IgD-negative memory B cell (primary cell): ENCODE measurements around the gene MGST1. TPM values are rescaled to one million over a fixed set of nuclear protein-coding genes. Genes with fewer than 3 reads are reported as not detected.

Experiments
- H3K27ac Mint-ChIP-seq, 3 donors: one replicate each; pipeline ENCODE4 v1.8.0; 2020 to 2022; ENCODE audit warnings: mild to moderate bottlenecking in 3 of 3, mixed read lengths in 3 of 3, moderate library complexity in 1 of 3
- H3K27me3 Mint-ChIP-seq: one replicate; pipeline ENCODE4 v1.8.0; 2021; ENCODE audit warnings: mixed read lengths
- H3K36me3 Mint-ChIP-seq: one replicate; pipeline ENCODE4 v1.8.0; 2020; ENCODE audit warnings: mild to moderate bottlenecking, mixed read lengths
- H3K4me1 Mint-ChIP-seq, 3 donors: one replicate each; pipeline ENCODE4 v1.8.0; 2020 to 2022; ENCODE audit warnings: mixed read lengths in 3 of 3, mild to moderate bottlenecking in 1 of 3
- H3K4me3 Mint-ChIP-seq, 4 donors: one replicate each; pipeline ENCODE4 v1.8.0; 2020 to 2022; ENCODE audit warnings: mild to moderate bottlenecking in 4 of 4, mixed read lengths in 4 of 4, moderate library complexity in 3 of 4
- H3K9me3 Mint-ChIP-seq, 3 donors: one replicate each; pipeline ENCODE4 v1.8.0; 2020 to 2021; ENCODE audit warnings: mixed read lengths in 3 of 3, mild to moderate bottlenecking in 1 of 3
- polyA plus RNA-seq: library from polyadenylated mRNA; unstranded; fragments of 300-500 nt; fragmentation: Illumina TruSeq; gene quantifications from one replicate; pipeline ENCODE4 v1.2.3, GENCODE V29; 2021

The MGST1 gene
- polyA plus RNA-seq, 1 donor from 2014 or later: not detected

DNA sequence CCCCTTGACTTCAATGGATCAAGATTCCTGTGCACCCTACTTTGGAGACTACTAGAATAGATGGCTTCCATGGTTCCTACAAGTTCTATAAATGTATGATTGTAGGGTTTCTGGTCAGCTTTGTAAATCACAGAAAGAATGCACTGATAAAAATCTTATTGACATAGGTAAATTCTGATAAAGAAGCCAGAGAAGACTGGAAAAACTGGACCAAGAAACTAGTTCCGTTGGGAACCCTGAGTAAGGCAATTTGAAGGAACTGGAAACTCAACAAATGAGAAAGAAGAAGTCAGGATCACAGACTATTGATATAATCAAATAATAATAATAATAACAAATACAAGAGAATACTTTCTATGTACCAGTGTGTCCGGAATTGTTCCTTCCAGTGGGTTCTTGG lies 15.4 kb upstream of the MGST1 start:
- peaks cover 5 to 14% (median 6%) of the 10 kb centered on the region in 3 donors for H3K9me3 Mint-ChIP-seq
- no peak overlapping the region for H3K27ac Mint-ChIP-seq
- H3K4me3 Mint-ChIP-seq: no peak overlapping the region
- H3K4me1 Mint-ChIP-seq: peaks cover 0 to 1% (median 0%) of the 10 kb centered on the region in 3 donors
- no peaks in the 10 kb centered on the region for H3K27me3 Mint-ChIP-seq
- no peaks in the 10 kb centered on the region for H3K36me3 Mint-ChIP-seq

DNA sequence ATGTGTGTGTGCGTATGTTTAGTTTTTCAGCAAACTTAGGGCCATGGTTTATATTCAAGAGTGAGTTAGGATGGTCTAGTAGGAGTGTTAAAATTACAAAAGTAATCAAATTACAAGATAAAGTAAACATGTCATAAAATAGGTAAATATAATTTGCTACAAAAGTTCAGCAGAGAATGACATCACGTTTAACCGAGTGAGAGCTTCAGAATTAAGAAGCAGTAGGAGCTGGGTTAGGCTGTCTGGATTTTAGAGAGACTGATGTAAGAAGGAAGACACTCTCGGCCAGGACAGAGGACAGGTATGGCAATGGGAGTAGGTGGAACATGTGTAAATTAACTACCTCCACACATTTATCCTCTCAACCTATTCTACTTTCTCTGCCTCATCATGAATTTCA lies 11.6 kb upstream of the MGST1 start:
- peaks cover 0 to 4% (median under 1%) of the 10 kb centered on the region in 3 donors for H3K9me3 Mint-ChIP-seq
- H3K4me1 Mint-ChIP-seq: peaks cover 0 to under 1% (median 0%) of the 10 kb centered on the region in 3 donors
- H3K4me3 Mint-ChIP-seq: no peak overlapping the region
- no peaks in the 10 kb centered on the region for H3K36me3 Mint-ChIP-seq
- no peak overlapping the region for H3K27ac Mint-ChIP-seq
- H3K27me3 Mint-ChIP-seq: no peaks in the 10 kb centered on the region

GRCh38 chr12:16344269-16344668 lies 3.2 kb upstream of the MGST1 start:
- Mint-ChIP-seq H3K27ac (no peak overlapping the region), H3K36me3 (no peaks in the 10 kb centered on the region), H3K4me1 (peaks cover 0 to 3% (median 0%) of the 10 kb centered on the region in 3 donors), H3K4me3 (no peak overlapping the region), H3K27me3 (peaks cover 6% of the 10 kb centered on the region), H3K9me3 (peaks cover 0 to 6% (median 0%) of the 10 kb centered on the region in 3 donors)

DNA sequence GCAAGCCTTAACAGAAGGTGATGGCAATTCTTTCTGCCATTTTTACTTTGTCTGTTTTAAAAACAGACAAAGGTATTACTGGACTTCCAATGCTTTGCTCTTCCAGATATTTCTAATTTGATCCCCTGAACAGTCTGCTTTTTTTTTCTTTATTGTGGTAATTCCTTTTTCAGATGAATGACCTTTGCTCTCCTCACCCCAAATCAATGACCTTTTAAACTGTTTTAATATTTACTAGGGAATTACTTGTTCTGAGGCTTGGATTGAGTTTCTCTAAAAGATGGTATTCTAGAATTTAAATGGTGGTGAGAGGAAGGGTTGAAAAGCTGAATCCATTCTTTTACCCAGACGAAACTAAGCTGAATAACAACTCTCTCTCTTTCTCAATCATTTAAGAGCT lies 2.3 kb upstream of the MGST1 start:
- Mint-ChIP-seq H3K4me3 (no peak overlapping the region), H3K27me3 (peaks cover 6% of the 10 kb centered on the region), H3K27ac (no peak overlapping the region), H3K4me1 (peaks cover 0 to 3% (median 0%) of the 10 kb centered on the region in 3 donors), H3K9me3 (peaks cover 0 to 6% (median 0%) of the 10 kb centered on the region in 3 donors), H3K36me3 (no peaks in the 10 kb centered on the region)

DNA sequence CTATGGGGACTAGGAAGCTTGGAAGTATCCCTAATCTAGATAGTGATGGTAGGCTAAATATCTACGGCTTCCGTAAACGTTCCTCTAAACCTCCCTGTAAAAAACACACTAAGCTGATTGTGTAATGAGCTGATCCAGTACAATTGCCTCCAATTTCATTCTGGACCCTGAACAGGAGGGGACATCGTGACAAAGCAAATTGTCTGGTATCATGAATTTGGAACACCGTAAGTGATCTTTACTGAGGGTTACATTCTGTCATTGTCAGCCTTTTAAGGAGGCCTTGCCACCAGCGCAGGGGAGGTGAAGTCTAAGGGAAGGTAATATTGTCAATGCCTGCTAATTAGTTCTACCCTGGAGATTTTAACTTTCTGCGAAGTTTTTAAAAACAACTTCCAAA lies 487 bp upstream of the MGST1 start:
- Mint-ChIP-seq H3K36me3 (no peaks in the 10 kb centered on the region), H3K27ac (no peak overlapping the region), H3K27me3 (peaks cover 6% of the 10 kb centered on the region), H3K9me3 (peaks cover 0 to 4% (median 0%) of the 10 kb centered on the region in 3 donors), H3K4me1 (peaks cover 0 to 2% (median 0%) of the 10 kb centered on the region in 3 donors), H3K4me3 (no peak overlapping the region)

DNA sequence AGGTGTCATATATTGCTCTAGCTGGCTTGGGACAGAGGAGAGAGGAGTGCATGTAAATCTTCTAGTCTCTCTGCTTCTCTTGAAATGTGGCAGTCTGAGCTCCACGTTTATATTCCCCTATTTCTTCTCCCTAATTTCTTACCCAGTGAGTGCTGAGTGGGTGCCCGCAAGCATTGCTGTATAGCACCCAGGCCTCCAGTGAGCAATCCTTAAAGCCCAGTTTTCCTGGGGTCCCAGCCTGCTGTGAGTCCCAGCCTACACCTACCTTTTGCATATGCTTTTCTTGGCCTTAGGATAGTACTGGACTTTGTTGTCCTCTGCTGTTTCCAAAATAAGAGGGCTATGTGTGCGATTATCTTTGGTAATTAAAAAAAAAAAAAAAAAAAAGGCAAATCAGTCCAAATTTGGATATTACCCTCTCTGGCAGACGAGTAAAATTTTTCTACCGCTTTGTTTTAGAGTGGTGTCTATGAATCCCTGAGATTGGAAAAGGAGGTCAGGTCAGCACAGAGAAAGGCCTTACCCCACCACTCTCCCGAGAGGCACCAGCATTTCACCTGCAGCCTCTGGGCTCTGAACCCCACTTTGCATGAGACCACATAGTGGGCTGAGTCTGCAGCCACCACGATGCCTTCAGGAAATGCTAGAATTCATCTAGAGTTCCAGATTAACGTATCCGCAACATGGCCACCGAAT lies 1.1 kb downstream of the MGST1 start:
- Mint-ChIP-seq H3K4me3 (no peak overlapping the region), H3K27ac (no peak overlapping the region), H3K9me3 (peaks cover 0 to 3% (median 0%) of the 10 kb centered on the region in 3 donors), H3K27me3 (peaks cover 6% of the 10 kb centered on the region), H3K36me3 (no peaks in the 10 kb centered on the region), H3K4me1 (no peaks in the 10 kb centered on the region)

DNA sequence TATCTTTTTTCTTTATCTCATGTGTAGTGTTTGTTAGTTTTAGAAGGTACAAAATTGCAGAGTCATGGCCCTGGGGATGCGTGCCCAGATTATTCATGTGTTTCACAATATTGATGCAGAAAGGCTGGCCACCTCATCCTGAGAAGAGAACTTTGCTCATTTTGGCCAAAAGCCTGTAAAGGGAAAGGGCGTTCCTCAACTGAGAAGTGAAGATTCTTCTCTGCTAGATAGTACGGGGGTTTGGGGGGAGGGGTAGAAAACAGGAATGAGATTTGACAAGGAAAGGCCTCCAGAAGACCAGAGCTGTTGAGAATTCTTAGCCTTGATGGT lies 1.7 kb downstream of the MGST1 start:
- H3K27me3 Mint-ChIP-seq: peaks cover 6% of the 10 kb centered on the region
- peaks cover 0 to 1% (median 0%) of the 10 kb centered on the region in 3 donors for H3K9me3 Mint-ChIP-seq
- no peak overlapping the region for H3K27ac Mint-ChIP-seq
- H3K4me3 Mint-ChIP-seq: no peak overlapping the region
- no peaks in the 10 kb centered on the region for H3K36me3 Mint-ChIP-seq
- no peaks in the 10 kb centered on the region for H3K4me1 Mint-ChIP-seq

DNA sequence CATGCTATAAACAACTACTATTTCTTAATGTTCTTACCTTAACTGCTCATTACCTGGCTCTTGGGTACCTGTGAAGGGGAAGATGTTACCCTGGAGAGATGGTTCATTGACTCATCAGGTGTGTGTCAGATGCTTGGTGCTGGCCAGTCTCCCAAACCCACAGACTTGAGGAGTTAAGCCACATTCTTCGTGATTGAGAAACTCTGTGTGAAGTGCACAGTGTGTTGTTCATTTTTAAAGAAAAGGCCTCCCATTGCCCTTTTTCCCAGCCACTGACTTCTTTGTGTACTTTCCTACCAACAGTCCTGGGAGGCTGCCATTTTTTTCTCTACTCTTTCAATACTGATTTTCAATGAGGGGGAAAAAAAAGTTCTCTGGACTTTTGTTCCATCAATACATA lies 3.2 kb downstream of the MGST1 start:
- Mint-ChIP-seq H3K4me3 (no peak overlapping the region), H3K27me3 (peaks cover 6% of the 10 kb centered on the region), H3K9me3 (peaks cover 0 to 1% (median 0%) of the 10 kb centered on the region in 3 donors), H3K36me3 (no peaks in the 10 kb centered on the region), H3K27ac (no peak overlapping the region), H3K4me1 (no peaks in the 10 kb centered on the region)

DNA sequence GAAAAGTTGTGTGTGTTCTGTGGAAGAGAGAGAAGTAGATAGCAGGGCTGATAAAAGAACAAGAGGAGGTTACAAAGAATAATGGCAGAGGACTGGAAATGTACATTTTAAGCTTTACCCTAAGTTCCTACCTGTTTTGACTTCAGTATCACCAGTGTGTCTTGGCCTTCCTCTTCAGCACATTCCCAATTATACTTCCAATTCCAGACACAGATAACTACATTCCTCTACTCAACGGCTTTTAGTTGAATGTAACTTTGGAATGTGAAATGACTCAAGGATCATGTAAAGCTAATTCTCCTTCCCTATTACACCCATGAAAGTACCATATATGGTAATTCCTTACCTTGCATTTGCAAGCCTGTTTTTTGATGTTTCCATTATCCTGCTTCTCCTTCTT lies 5.0 kb downstream of the MGST1 start:
- peaks cover 0 to 2% (median 0%) of the 10 kb centered on the region in 3 donors for H3K9me3 Mint-ChIP-seq
- no peak overlapping the region for H3K27ac Mint-ChIP-seq
- H3K36me3 Mint-ChIP-seq: no peaks in the 10 kb centered on the region
- H3K27me3 Mint-ChIP-seq: peaks cover under 1% of the 10 kb centered on the region
- no peak overlapping the region for H3K4me3 Mint-ChIP-seq
- no peaks in the 10 kb centered on the region for H3K4me1 Mint-ChIP-seq

GRCh38 chr12:16358878-16359277 lies 11.4 kb downstream of the MGST1 start:
- no peak overlapping the region for H3K4me3 Mint-ChIP-seq
- no peaks in the 10 kb centered on the region for H3K4me1 Mint-ChIP-seq
- H3K27ac Mint-ChIP-seq: no peak overlapping the region
- H3K27me3 Mint-ChIP-seq: no peaks in the 10 kb centered on the region
- peaks cover 0 to 5% (median 1%) of the 10 kb centered on the region in 3 donors for H3K9me3 Mint-ChIP-seq
- no peaks in the 10 kb centered on the region for H3K36me3 Mint-ChIP-seq

GRCh38 chr12:16359512-16360491 lies 12.4 kb downstream of the MGST1 start:
- no peaks in the 10 kb centered on the region for H3K4me1 Mint-ChIP-seq
- H3K27me3 Mint-ChIP-seq: no peaks in the 10 kb centered on the region
- no peak overlapping the region for H3K27ac Mint-ChIP-seq
- no peaks in the 10 kb centered on the region for H3K36me3 Mint-ChIP-seq
- H3K9me3 Mint-ChIP-seq: peaks cover 0 to 5% (median 1%) of the 10 kb centered on the region in 3 donors
- H3K4me3 Mint-ChIP-seq: no peak overlapping the region

- no peaks in the 10 kb centered on the region for H3K36me3 Mint-ChIP-seq
- no peaks in the 10 kb centered on the region for H3K4me1 Mint-ChIP-seq
- no peak overlapping the region for H3K27ac Mint-ChIP-seq
- peaks cover 0 to 3% (median 1%) of the 10 kb centered on the region in 3 donors for H3K9me3 Mint-ChIP-seq
- no peaks in the 10 kb centered on the region for H3K27me3 Mint-ChIP-seq
- no peak overlapping the region for H3K4me3 Mint-ChIP-seq
Observed at GRCh38 chr12:16361142-16361783, 13.8 kb downstream of the MGST1 start.

DNA sequence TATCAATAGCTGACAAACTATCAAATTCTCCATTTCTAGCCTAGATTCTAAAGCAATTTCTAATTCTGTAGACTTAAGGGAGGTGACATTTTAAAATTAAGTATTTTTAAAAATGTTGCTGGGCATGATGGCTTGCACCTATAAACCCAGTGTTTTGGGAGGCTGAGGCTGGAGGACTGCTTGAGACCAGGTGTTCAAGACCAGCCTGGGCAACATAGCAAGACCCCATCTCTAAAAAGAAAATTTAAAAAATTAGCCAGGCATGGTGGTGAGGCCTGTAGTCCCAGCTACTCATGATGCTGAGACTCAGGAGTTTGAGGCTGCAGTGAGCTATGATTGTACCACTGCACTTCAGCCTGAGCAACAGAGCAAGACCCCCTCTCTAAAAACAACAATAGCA lies 15.1 kb downstream of the MGST1 start:
- Mint-ChIP-seq H3K27me3 (no peaks in the 10 kb centered on the region), H3K4me3 (no peak overlapping the region), H3K27ac (no peak overlapping the region), H3K36me3 (no peaks in the 10 kb centered on the region), H3K4me1 (no peaks in the 10 kb centered on the region), H3K9me3 (peaks cover 0 to 3% (median 1%) of the 10 kb centered on the region in 3 donors)

DNA sequence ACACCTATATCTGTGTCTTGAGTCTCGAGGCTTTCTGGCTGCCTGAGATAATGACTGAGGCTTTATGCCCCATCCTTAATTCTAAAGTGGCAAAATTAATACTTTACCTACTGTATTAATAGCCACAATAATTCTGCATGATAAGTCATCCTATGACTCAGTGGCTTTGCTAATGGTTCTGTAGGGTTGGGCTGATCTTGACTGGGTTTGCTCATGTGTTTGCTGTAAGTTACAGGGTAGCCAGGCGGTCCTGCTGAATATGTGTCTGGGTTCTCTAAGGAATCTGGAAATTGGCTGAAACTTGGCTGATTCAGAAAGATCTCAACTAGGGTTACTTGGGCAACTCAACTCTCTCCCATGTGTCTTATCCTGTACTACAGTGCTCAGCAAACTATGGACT lies 21.7 kb downstream of the MGST1 start:
- Mint-ChIP-seq H3K9me3 (peaks cover 1 to 4% (median 2%) of the 10 kb centered on the region in 3 donors), H3K36me3 (no peaks in the 10 kb centered on the region), H3K27ac (no peak overlapping the region), H3K4me3 (no peak overlapping the region), H3K4me1 (no peaks in the 10 kb centered on the region), H3K27me3 (no peaks in the 10 kb centered on the region)

DNA sequence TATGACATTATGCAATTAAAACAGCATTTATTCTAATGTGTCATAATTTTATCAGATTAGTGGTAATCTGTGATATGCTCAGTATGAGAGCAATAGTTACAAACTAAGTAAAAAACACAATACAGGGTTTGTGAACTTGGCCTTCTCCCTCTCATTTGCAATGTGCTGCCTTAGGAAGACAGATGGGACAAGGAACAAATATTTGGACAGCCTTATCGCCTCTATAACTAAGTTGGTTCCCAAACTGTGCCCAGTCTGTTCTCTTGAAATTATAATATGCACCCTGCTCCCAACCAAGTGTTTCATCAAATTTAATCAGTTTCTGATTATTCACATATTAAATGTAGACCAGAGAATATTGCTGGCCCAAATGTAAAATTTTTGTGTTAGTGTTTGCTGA lies 22.7 kb downstream of the MGST1 start:
- Mint-ChIP-seq H3K27me3 (no peaks in the 10 kb centered on the region), H3K4me3 (no peak overlapping the region), H3K27ac (no peak overlapping the region), H3K4me1 (no peaks in the 10 kb centered on the region), H3K9me3 (peaks cover 1 to 4% (median 2%) of the 10 kb centered on the region in 3 donors), H3K36me3 (no peaks in the 10 kb centered on the region)
